IPS-18c (cell line): ENCODE measurements around the gene SLC39A10.

ENCODE experiments used
- H3K4me3 ChIP-seq: 2 replicates; pipeline ENCODE4 v1.7.0; 2013; ENCODE audit warnings: low read depth, mild to moderate bottlenecking, low read length, moderate library complexity; ENCODE audit not compliant: insufficient read depth
- H3K9me3 ChIP-seq: one replicate; pipeline ENCODE4 v1.6.1; 2013; ENCODE audit warnings: mild to moderate bottlenecking, low read length, moderate library complexity; ENCODE audit not compliant: control insufficient read depth, insufficient read depth

SLC39A10 gene

DNA sequence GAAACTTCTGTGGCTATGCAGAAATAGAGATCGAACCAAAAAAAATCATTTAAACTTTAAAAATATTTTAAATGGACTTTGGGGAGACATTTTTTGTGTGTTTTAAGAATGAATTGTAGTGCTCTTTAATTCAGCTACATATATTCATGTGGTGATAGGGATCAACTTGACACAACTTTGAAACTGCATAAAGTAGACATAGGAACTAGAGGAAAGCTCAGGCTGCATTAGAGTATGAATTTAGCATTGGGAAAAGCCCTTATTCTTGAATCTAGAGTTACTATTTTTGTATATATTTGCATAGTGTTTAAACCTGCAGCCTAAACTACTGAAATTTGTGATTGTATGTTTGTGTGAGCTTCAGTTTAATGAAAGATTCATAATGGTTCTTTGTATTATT is 78.3 kb downstream of the SLC39A10 start:
- Histone ChIP-seq H3K4me3 (no peak overlapping the region), H3K9me3 (no peaks in the 10 kb centered on the region)

- Histone ChIP-seq H3K4me3 (no peak overlapping the region), H3K9me3 (peaks cover 3% of the 10 kb centered on the region)
Measured at GRCh38 chr2:195737511-195738325, 80.7 kb downstream of the SLC39A10 start.

DNA sequence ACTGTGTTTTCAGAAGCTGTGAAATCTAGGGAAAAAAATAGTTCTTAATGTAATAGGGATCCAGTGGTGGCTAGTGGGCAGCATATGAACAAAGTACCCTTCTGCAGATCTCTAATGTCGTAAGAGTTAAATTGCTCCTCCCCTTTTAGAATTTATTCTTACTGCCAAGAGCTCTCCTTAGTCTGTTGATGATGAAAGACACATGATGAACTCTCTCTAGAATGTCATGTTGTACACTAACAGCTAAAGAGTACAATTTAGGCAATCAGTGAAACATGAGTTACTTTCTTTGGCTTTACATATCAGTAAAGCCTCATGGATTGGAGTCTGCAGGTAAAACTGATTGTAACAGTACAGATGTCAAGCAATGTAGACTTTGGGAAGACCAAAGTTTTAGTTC is 84.2 kb downstream of the SLC39A10 start:
- Histone ChIP-seq H3K4me3 (no peak overlapping the region), H3K9me3 (peaks cover 7% of the 10 kb centered on the region)

DNA sequence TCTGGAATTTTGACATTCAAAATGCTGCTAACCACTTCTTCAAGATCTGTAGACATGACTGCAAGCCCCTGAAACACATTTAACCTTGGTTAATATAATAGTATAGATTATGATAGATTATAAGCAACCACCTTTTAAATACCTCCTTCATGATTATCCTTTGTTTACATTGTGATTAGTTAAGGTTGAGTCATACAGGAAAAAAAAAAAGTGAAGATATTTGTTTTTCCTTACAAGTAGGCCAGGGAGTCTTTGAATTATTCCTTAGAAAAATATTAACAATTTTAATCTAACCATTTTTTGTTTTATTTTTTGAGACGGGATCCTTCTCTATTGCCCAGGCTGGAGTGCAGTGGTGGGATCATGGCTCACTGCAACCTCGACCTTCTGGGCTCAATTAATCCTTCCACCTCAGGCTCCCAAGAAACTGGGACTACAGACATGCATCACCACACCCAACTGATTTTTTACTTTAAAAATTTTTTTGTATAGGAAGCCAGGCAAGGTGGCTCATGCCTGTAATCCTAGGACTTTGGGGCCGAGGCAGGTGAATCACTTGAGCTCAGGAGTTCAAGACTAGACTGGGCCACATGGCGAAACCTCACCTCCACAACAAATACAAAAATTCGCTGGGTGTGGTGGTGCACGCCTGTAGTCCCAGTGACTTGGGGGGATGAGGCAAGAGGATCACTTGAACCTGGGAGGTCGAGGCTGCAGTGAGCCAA is 99.4 kb downstream of the SLC39A10 start:
- H3K4me3 ChIP-seq, result no peak overlapping the region
- no peaks in the 10 kb centered on the region for H3K9me3 ChIP-seq

DNA sequence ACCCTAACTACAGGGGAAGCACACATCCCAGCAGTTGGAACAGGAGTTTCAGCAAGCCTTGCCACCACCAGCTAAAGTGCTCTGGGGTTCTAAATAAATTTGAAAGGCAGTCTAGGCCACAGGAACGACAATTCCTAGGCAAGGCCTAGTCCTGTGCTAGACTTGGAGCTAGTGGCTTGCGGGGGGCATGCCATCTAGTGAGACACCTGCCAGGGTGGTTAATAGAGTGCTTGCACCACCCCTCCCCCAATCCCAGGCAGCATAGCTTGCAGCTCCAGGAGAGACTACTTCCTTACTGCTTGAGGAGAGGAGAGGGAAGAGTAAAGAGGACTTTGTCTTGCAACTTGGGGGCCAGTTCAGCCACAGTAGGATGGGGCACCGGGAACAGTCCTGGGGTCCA is 101.8 kb downstream of the SLC39A10 start:
- no peak overlapping the region for H3K4me3 ChIP-seq
- H3K9me3 ChIP-seq, result no peaks in the 10 kb centered on the region

GRCh38 chr2:195759877-195760276 is 102.9 kb downstream of the SLC39A10 start:
- H3K9me3 ChIP-seq, result no peaks in the 10 kb centered on the region
- no peak overlapping the region for H3K4me3 ChIP-seq

DNA sequence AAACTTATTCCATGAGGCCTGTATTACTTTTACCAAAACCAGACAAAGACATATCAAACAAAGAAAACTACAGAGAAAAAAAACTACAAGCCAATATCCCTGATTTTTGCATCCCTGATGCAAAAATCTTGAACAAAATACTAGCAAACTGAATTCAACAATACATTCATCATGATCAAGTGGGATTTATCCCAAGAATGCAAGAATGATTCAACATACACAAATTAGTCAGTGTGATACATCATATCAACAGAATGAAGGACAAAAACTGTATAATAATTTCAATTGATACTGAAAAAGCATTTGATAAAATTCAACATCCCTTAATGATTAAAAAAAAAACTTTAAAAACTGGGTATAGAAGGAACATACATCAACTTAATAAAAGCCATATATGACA is 106.8 kb downstream of the SLC39A10 start:
- Histone ChIP-seq H3K4me3 (no peak overlapping the region), H3K9me3 (no peaks in the 10 kb centered on the region)

DNA sequence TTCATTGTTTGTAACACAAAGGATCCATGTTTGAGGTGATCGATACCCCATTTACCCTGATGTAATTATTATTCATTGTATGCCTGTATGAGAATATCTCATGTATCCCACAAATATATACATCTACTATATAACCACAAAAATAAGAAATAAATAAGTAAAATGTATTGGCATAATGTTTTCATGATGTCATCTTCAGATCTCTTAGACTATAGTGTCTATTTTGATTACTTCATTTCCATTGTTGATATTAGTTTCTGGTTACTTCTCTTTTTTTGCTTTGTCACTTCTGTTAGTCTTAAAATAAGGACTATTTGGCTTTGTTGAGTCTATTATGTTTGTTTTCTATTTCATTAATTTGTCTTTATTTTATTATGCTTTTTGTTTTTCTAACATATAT is 109.7 kb downstream of the SLC39A10 start:
- Histone ChIP-seq H3K9me3 (no peaks in the 10 kb centered on the region), H3K4me3 (no peak overlapping the region)

- no peaks in the 10 kb centered on the region for H3K9me3 ChIP-seq
Measured at GRCh38 chr2:195768431-195768830, 111.4 kb downstream of the SLC39A10 start.

GRCh38 chr2:195769975-195770374 is 112.9 kb downstream of the SLC39A10 start:
- H3K9me3 ChIP-seq, result no peaks in the 10 kb centered on the region
- no peak overlapping the region for H3K4me3 ChIP-seq

More at GRCh38 chr2:195768431-195768830, 111.4 kb downstream of the SLC39A10 start:
- H3K4me3 ChIP-seq, result no peak overlapping the region

- H3K9me3 ChIP-seq, result no peaks in the 10 kb centered on the region
- H3K4me3 ChIP-seq, result no peak overlapping the region
Measured at GRCh38 chr2:195779491-195779890, 122.5 kb downstream of the SLC39A10 start.

GRCh38 chr2:195782156-195782555 is 125.1 kb downstream of the SLC39A10 start:
- no peak overlapping the region for H3K4me3 ChIP-seq
- H3K9me3 ChIP-seq, result no peaks in the 10 kb centered on the region
